A549 (cell line): ENCODE results near the gene NPY4R2.
"Not testable (repeated sequence)": the region's sequence is repeated elsewhere in the genome, so short reads cannot be mapped to it uniquely, and the experiment has no call there.

Experiments used
- CTCF ChIP-seq: fragments of >200 bp; sonication (Bioruptor Twin); formaldehyde crosslinking; IDR thresholded peaks from 3 replicates; pipeline ENCODE4 v1.5.1; 2016
- EHMT2 ChIP-seq: fragments of 200-600 bp; sonication (generic); IDR thresholded peaks from 2 replicates; pipeline ENCODE4 v1.6.1; 2016; ENCODE audit warnings: antibody characterized with exemption, low read depth, mild to moderate bottlenecking, moderate library complexity
- HOXB5 ChIP-seq: fragments of 250-450 bp; sonication (Bioruptor Pico); IDR thresholded peaks from 2 replicates; pipeline ENCODE4 v1.5.0; 2020; ENCODE audit warnings: mild to moderate bottlenecking, moderate library complexity
- JUN ChIP-seq, 2 experiments: fragments of >200 bp; sonication (Bioruptor Twin); formaldehyde crosslinking; IDR thresholded peaks; 2 replicates in 1 of 2; 3 replicates in 1 of 2; pipeline ENCODE4 v1.6.1; 2016 to 2017
- POLR2A ChIP-seq: IDR thresholded peaks from 2 replicates; pipeline ENCODE4 v1.6.1; 2012; ENCODE audit warnings: mild to moderate bottlenecking, low read length

- TF ChIP-seq JUN (IDR thresholded peaks at IDR 0.05); CTCF; HOXB5; EHMT2; POLR2A: not testable (repeated sequence)
Measured at GRCh38 chr10:47927147-47927916, 8.9 kb downstream of the NPY4R2 start.
